ENCODE measurements around the gene RASA3. TPM values are rescaled to one million over a fixed set of nuclear protein-coding genes. Genes with fewer than 3 reads are reported as not detected.
A peak's percentile ranks its signal among the peaks of the same experiment; 100 is the strongest.

Gene RASA3, protein sequence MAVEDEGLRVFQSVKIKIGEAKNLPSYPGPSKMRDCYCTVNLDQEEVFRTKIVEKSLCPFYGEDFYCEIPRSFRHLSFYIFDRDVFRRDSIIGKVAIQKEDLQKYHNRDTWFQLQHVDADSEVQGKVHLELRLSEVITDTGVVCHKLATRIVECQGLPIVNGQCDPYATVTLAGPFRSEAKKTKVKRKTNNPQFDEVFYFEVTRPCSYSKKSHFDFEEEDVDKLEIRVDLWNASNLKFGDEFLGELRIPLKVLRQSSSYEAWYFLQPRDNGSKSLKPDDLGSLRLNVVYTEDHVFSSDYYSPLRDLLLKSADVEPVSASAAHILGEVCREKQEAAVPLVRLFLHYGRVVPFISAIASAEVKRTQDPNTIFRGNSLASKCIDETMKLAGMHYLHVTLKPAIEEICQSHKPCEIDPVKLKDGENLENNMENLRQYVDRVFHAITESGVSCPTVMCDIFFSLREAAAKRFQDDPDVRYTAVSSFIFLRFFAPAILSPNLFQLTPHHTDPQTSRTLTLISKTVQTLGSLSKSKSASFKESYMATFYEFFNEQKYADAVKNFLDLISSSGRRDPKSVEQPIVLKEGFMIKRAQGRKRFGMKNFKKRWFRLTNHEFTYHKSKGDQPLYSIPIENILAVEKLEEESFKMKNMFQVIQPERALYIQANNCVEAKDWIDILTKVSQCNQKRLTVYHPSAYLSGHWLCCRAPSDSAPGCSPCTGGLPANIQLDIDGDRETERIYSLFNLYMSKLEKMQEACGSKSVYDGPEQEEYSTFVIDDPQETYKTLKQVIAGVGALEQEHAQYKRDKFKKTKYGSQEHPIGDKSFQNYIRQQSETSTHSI
- total RNA-seq (2021) (9.7 and 10.0 TPM in 2 replicates), Bru-seq, nascent RNA (percentile 42 among the genes with signal in this experiment), BruChase-seq, experiment 1, labeled RNA remaining after a 2-hour chase (percentile 39 among the genes with signal in this experiment), BruChase-seq, experiment 2, labeled RNA remaining after a 6-hour chase (percentile 46 among the genes with signal in this experiment)
- long read RNA-seq, full-length matches to known transcripts, result 8 of 19 reads
- long read RNA-seq, partial matches to known transcripts, result 10 of 19 reads
- long read RNA-seq, other reads (novel, unspliced or antisense), result 1 of 19 reads

DNA sequence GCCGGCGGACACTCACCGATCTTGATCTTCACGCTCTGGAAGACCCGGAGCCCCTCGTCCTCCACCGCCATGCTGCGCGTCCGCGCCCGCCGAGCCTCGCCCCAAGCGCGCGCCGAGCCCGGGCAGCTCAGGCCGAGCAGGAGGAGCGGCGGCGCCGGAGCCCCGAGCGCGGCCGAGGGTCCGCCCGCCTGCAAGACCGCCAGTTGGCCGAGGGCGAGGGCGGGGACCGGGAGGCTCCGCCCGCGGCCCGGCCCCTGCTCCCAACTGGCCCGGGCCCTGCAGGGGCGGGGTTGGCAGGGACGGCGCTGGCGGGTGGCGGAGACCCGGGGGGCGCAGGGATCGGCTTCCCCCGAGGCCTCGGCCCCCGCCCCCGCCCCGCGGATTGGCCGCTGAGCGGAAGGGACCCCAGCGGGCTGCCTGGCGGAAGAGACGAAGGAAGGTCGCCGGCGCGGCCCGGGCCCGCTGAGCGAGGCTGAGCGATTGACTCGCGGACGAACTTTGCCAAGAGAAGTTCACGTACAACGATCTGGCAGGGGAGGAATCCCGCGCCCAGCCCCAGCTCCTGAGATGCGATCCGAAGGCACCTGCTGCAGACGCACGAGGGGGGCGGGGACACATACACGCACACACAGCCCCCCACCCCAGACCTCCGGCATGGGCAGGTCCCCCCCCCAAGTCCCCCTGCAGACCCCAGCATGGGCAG is at the start of gene RASA3:
Gene RASA3 (minus strand): TSS at position 205 of the 703 bp plus-strand sequence. CDS start 134 bp downstream, at position 71.
- POLR2A ChIA-PET (ENCODE audit: unreplicated experiment), result no interaction called here
- peak within 1 kb of the TSS; percentile 81 for H2AFZ ChIP-seq
- H3K9me3 ChIP-seq (ENCODE audit: insufficient read depth, low read depth), result no peaks in the 10 kb centered on the region
- H3K4me1 ChIP-seq (replicated peaks; ENCODE audit: insufficient read depth), result peaks cover 16% of the 10 kb centered on the region
- H4K20me1 ChIP-seq (ENCODE audit: insufficient read depth), result no peaks in the 10 kb centered on the region
- no peaks in the 10 kb centered on the region for H3K36me3 ChIP-seq (ENCODE audit: low read depth)
- no peak for TF ChIP-seq EZH2 (IDR thresholded peaks at IDR 0.05; ENCODE audit: low read depth)
- TF ChIP-seq, protein P1, sequence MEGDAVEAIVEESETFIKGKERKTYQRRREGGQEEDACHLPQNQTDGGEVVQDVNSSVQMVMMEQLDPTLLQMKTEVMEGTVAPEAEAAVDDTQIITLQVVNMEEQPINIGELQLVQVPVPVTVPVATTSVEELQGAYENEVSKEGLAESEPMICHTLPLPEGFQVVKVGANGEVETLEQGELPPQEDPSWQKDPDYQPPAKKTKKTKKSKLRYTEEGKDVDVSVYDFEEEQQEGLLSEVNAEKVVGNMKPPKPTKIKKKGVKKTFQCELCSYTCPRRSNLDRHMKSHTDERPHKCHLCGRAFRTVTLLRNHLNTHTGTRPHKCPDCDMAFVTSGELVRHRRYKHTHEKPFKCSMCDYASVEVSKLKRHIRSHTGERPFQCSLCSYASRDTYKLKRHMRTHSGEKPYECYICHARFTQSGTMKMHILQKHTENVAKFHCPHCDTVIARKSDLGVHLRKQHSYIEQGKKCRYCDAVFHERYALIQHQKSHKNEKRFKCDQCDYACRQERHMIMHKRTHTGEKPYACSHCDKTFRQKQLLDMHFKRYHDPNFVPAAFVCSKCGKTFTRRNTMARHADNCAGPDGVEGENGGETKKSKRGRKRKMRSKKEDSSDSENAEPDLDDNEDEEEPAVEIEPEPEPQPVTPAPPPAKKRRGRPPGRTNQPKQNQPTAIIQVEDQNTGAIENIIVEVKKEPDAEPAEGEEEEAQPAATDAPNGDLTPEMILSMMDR (conservative IDR thresholded peaks at IDR 0.05), result no peak
- peaks cover 21% of the 10 kb centered on the region for H3K79me2 ChIP-seq (ENCODE audit: low read depth)
- peak; percentile 49 to 76 for DNase-seq
- peak within 1 kb of the TSS; percentile 96 for H3K4me2 ChIP-seq
- no peaks in the 10 kb centered on the region for H3K9me2 ChIP-seq (ENCODE audit: insufficient read depth)
- H3K27ac ChIP-seq, result no peak within 1 kb of the TSS
- CTCF ChIA-PET, result no interaction called here
- BruUV-seq (replicated peaks), result no TSS peak
- no peaks in the 10 kb centered on the region for H3K27me3 ChIP-seq (ENCODE audit: insufficient read depth, low read depth)
- intact Hi-C loops (cut with micrococcal nuclease; ENCODE audit: unreplicated experiment), result loop anchor here (5.0 kb wide), 1 partner anchor 160 kb away; the partner anchor contains the start of gene C13orf46
- H3K4me3 ChIP-seq, result peak within 1 kb of the TSS; percentile 78
- peaks cover 13% of the 10 kb centered on the region; the same call in 1 of the 2 replicates for H3F3A ChIP-seq (ENCODE audit: insufficient read depth, low read depth)

DNA sequence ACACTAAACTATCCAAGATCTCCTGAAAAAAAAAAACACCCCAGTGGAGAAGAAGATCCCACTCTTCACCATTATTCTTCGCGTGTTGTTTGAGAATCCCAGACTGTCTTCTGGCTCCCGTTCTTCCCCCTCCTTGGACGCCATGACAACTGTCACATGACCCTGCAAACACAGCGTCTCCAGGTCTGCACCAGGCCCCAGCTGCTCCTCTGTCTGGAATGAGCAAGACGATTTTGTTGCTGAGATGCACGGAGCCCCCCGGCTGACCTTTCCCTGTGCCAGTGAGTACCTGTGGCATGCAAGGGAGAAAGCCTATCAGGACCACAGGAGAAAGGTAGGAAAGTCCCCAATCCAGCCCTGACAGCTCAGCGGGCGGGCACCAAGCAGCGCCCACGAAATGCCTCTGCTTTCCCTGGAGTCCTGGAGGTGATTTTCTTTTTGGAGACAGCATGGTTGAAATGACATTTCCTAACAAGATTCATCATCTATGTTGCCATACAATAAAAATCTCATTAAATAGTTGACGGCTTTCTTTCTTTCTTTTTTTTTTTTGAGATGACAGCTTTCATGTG is 46.8 kb upstream of the RASA3 start, which contains the start of gene CFAP97D2:
Gene CFAP97D2 (plus strand): TSS at position 171 of the 572 bp plus-strand sequence. CDS start 74 bp downstream, at position 245.
- Histone ChIP-seq H3K27me3 (ENCODE audit: insufficient read depth, low read depth) (no peaks in the 10 kb centered on the region), H3F3A (ENCODE audit: insufficient read depth, low read depth) (no peaks in the 10 kb centered on the region), H3K9me2 (ENCODE audit: insufficient read depth) (no peaks in the 10 kb centered on the region), H3K4me2 (no peak within 1 kb of the TSS), H3K9me3 (ENCODE audit: insufficient read depth, low read depth) (no peaks in the 10 kb centered on the region), H3K4me3 (no peak within 1 kb of the TSS), H2AFZ (no peak within 1 kb of the TSS), H3K36me3 (ENCODE audit: low read depth) (no peaks in the 10 kb centered on the region), H3K4me1 (replicated peaks; ENCODE audit: insufficient read depth) (no peaks in the 10 kb centered on the region), H3K79me2 (ENCODE audit: low read depth) (no peaks in the 10 kb centered on the region), H4K20me1 (ENCODE audit: insufficient read depth) (no peaks in the 10 kb centered on the region), H3K27ac (no peak within 1 kb of the TSS)
- DNase-seq, result no peak
- ChIA-PET POLR2A (ENCODE audit: unreplicated experiment) (no interaction called here), CTCF (no interaction called here)
- BruUV-seq (replicated peaks), result no TSS peak
- intact Hi-C loops (cut with micrococcal nuclease; ENCODE audit: unreplicated experiment), result no loop called here
- TF ChIP-seq, protein P1 (conservative IDR thresholded peaks at IDR 0.05), result no peak
- TF ChIP-seq EZH2 (IDR thresholded peaks at IDR 0.05; ENCODE audit: low read depth), result no peak
